ENCODE data around the gene TUT1. TPM values are rescaled to one million over a fixed set of nuclear protein-coding genes. Genes with fewer than 3 reads are reported as not detected.
"Not testable (repeated sequence)": the region's sequence is repeated elsewhere in the genome, so short reads cannot be mapped to it uniquely, and the experiment has no call there.

TUT1 gene
- total RNA-seq, 4 donors from 2014 or later, result 7.1 to 19.3 (median 8.6) TPM

GRCh38 chr11:62588966-62589637 lies 2.2 kb downstream of the TUT1 start:
- Histone ChIP-seq H3K36me3 (no peaks in the 10 kb centered on the region), H3K4me3 (no peak overlapping the region), H3K27me3 (no peaks in the 10 kb centered on the region), H3K9me3 (no peaks in the 10 kb centered on the region), H3K27ac (no peak overlapping the region), H3K4me1 (no peaks in the 10 kb centered on the region)
- TF ChIP-seq CTCF (IDR thresholded peaks at IDR 0.05) (no peak), POLR2A (IDR thresholded peaks at IDR 0.05) (no peak)
- intact Hi-C loops (cut with DNase I; ENCODE audit: low total_unique reads), result no loop called here
- DNase-seq, result no peak

- H3K9me3 ChIP-seq; DNase-seq; H3K27ac ChIP-seq; H3K27me3 ChIP-seq; H3K4me1 ChIP-seq; H3K4me3 ChIP-seq; H3K36me3 ChIP-seq; intact Hi-C loops (cut with DNase I; ENCODE audit: low total_unique reads): not testable (repeated sequence)
These were observed 6.0 kb downstream of the TUT1 start for GRCh38 chr11:62585356-62585755.

- H3K27me3 ChIP-seq; intact Hi-C loops (cut with DNase I; ENCODE audit: low total_unique reads); H3K36me3 ChIP-seq; H3K9me3 ChIP-seq; H3K27ac ChIP-seq; DNase-seq; H3K4me3 ChIP-seq; H3K4me1 ChIP-seq: not testable (repeated sequence)
These were observed 9.6 kb downstream of the TUT1 start for GRCh38 chr11:62581735-62582134.

- DNase-seq, result no peak
- no peak for TF ChIP-seq POLR2A (IDR thresholded peaks at IDR 0.05)
- no peak for TF ChIP-seq CTCF (IDR thresholded peaks at IDR 0.05)
- Histone ChIP-seq H3K4me3 (no peak overlapping the region), H3K36me3 (no peaks in the 10 kb centered on the region), H3K9me3 (no peaks in the 10 kb centered on the region), H3K27ac (no peak overlapping the region), H3K4me1 (no peaks in the 10 kb centered on the region), H3K27me3 (no peaks in the 10 kb centered on the region)
- intact Hi-C loops (cut with DNase I; ENCODE audit: low total_unique reads), result no loop called here
These were observed 10.2 kb downstream of the TUT1 start for GRCh38 chr11:62580959-62581715.

- intact Hi-C loops (cut with DNase I; ENCODE audit: low total_unique reads), result no loop called here
- TF ChIP-seq POLR2A (IDR thresholded peaks at IDR 0.05) (no peak), CTCF (IDR thresholded peaks at IDR 0.05) (no peak)
- H3K27ac ChIP-seq, result no peak overlapping the region
- no peak for DNase-seq
- H3K9me3 ChIP-seq, result no peaks in the 10 kb centered on the region
- no peaks in the 10 kb centered on the region for H3K36me3 ChIP-seq
- peaks cover 0 to 12% of the 10 kb centered on the region in 2 donors for H3K4me1 ChIP-seq
- H3K27me3 ChIP-seq, result no peaks in the 10 kb centered on the region
- no peak overlapping the region for H3K4me3 ChIP-seq
These were observed 12.1 kb downstream of the TUT1 start for GRCh38 chr11:62579252-62579651.

GRCh38 chr11:62578541-62578940 lies 12.8 kb downstream of the TUT1 start:
- intact Hi-C loops (cut with DNase I; ENCODE audit: low total_unique reads), result no loop called here
- Histone ChIP-seq H3K4me3 (no peak overlapping the region), H3K27ac (peak overlapping the region in 1 of 2 donors; percentile 99), H3K9me3 (no peaks in the 10 kb centered on the region), H3K4me1 (peaks cover 0 to 12% of the 10 kb centered on the region in 2 donors), H3K27me3 (no peaks in the 10 kb centered on the region), H3K36me3 (no peaks in the 10 kb centered on the region)
- TF ChIP-seq CTCF (IDR thresholded peaks at IDR 0.05) (no peak), POLR2A (IDR thresholded peaks at IDR 0.05) (no peak)
- no peak for DNase-seq
